ENCODE data around the gene KIF3C.

GRCh38 chr2:25951071-25951547 is 31.2 kb downstream of the KIF3C start:
- TF ChIP-seq CTCF (IDR thresholded peaks at IDR 0.05): peak; percentile 87 to 98 (median 94)
- no peak for TF ChIP-seq POLR2A (IDR thresholded peaks at IDR 0.05)

Data from adrenal gland (tissue), 5 donors.